GM12878 (cell line): ENCODE results near the gene PPT2. TPM values are rescaled to one million over a fixed set of nuclear protein-coding genes. Genes with fewer than 3 reads are reported as not detected.

ENCODE experiments used
- ATAC-seq: fragments of 200-7000 bp; cut with Tn5 transposase; 3 replicates; pipeline ENCODE4 v1.9.1; 2020; ENCODE audit warnings: mild to moderate bottlenecking, moderate library complexity
- BruUV-seq: library from RNA; stranded (reverse); fragments of 400-500 nt; replicated peaks from 2 replicates; lab custom pipeline; 2021; lab: Mats Ljungman, UMichigan
- CTCF ChIA-PET: fragments of 300-600 bp; sonication (Branson Sonifier 250); formaldehyde crosslinking; extraction: SDS; loops from one replicate; lab custom pipeline; 2021; ENCODE audit warnings: inconsistent platforms; lab: Yijun Ruan, JAX
- POLR2A ChIA-PET: fragments of 350-600 bp; formaldehyde crosslinking; extraction: SDS; loops from one replicate; lab custom pipeline; 2021; ENCODE audit warnings: inconsistent platforms; lab: Charles Lee
- RAD21 ChIA-PET: fragments of 300-600 bp; sonication (Branson Sonifier 250); formaldehyde crosslinking; loops from one replicate; lab custom pipeline; 2023; ENCODE audit warnings: antibody characterized with exemption; ENCODE audit not compliant: unreplicated experiment; lab: Charles Lee
- SMC1A ChIA-PET: fragments of 300-600 bp; sonication (Branson Sonifier 250); formaldehyde crosslinking; loops from one replicate; lab custom pipeline; 2023; ENCODE audit not compliant: unreplicated experiment, uncharacterized antibody; lab: Charles Lee
- DNase-seq: peaks from one replicate; pipeline ENCODE4 v3.0.0-alpha.2; 2011; ENCODE audit warnings: low read depth, low spot score
- FAIRE-seq: peaks from 3 replicates; lab custom pipeline; 2011; peaks lifted over from hg19 to GRCh38; lab: Jason Lieb, UNC
- H2AFZ ChIP-seq: 2 replicates; pipeline ENCODE4 v1.6.0; 2011; ENCODE audit warnings: low read depth, low read length, control low read depth; ENCODE audit not compliant: control insufficient read depth
- H3K27ac ChIP-seq: 2 replicates; pipeline ENCODE4 v1.5.1; 2011; ENCODE audit warnings: control low read depth; ENCODE audit not compliant: control insufficient read depth, insufficient read depth
- H3K27me3 ChIP-seq, 2 experiments: replicated peaks in 1 of 2; 2 replicates each; pipeline versions ENCODE4 v1.6.0 to v1.6.1; 2011; ENCODE audit warnings: low read length in 1 of 2; ENCODE audit not compliant: control insufficient read depth in 2 of 2, insufficient read depth in 2 of 2
- H3K36me3 ChIP-seq, 2 experiments: 2 replicates each; pipeline ENCODE4 v1.5.1; 2011; ENCODE audit warnings: low read length in 1 of 2; ENCODE audit not compliant: control insufficient read depth in 2 of 2, insufficient read depth in 2 of 2
- H3K4me1 ChIP-seq: 2 replicates; pipeline ENCODE4 v1.6.1; 2011; ENCODE audit warnings: mild to moderate bottlenecking, low read length, moderate library complexity, mixed read lengths; ENCODE audit not compliant: control insufficient read depth, insufficient read depth
- H3K4me2 ChIP-seq: 2 replicates; pipeline ENCODE4 v1.6.0; 2011; ENCODE audit warnings: control low read depth; ENCODE audit not compliant: control insufficient read depth, insufficient read depth
- H3K4me3 ChIP-seq: fragments of 200-600 bp; sonication (generic); 2 replicates; pipeline ENCODE4 v1.5.1; 2016
- H3K79me2 ChIP-seq: 2 replicates; pipeline ENCODE4 v1.6.0; 2011; ENCODE audit warnings: low read length; ENCODE audit not compliant: control insufficient read depth, insufficient read depth
- H3K9ac ChIP-seq: 2 replicates; pipeline ENCODE4 v1.8.0; 2011; ENCODE audit warnings: low read length, control low read depth, mixed read lengths; ENCODE audit not compliant: control insufficient read depth, insufficient read depth
- H3K9me3 ChIP-seq: replicated peaks from 3 replicates; pipeline ENCODE4 v1.5.1; 2011; ENCODE audit warnings: mild to moderate bottlenecking, low read length; ENCODE audit not compliant: control insufficient read depth, insufficient read depth
- H4K20me1 ChIP-seq: 2 replicates; pipeline ENCODE4 v1.6.0; 2011; ENCODE audit not compliant: control insufficient read depth, insufficient read depth
- KDM1A ChIP-seq: fragments of 200-600 bp; sonication (generic); IDR thresholded peaks from 2 replicates; pipeline ENCODE4 v1.6.1; 2016; ENCODE audit warnings: borderline replicate concordance
- POLR2AphosphoS2 ChIP-seq: IDR thresholded peaks from 2 replicates; pipeline ENCODE4 v1.6.1; 2011; ENCODE audit warnings: low read depth, mild to moderate bottlenecking, low read length, improper control_type of control experiment, moderate library complexity
- SRF ChIP-seq, 2 experiments: IDR thresholded peaks; 2 replicates each; pipeline ENCODE4 v1.6.1; 2011; ENCODE audit warnings: low read depth in 2 of 2, low read length in 2 of 2, mild to moderate bottlenecking in 1 of 2, moderate library complexity in 1 of 2
- WGBS: methylation state at CpG from one replicate; pipeline ENCODE4 v1.1.6; 2016; ENCODE audit warnings: low lambda C conversion rate; ENCODE audit not compliant: insufficient replicate concordance, insufficient coverage; ENCODE audit errors: missing lambda C conversion rate; 5-methylcytosine and 5-hydroxymethylcytosine counted together
- in situ Hi-C: fragments of 300-500 bp; cut with MboI; formaldehyde crosslinking; loops from 9 replicates; pipeline ENCODE4 v1.14.3; 2018; ENCODE audit warnings: mixed read lengths
- intact Hi-C: fragments of 100-400 bp; cut with micrococcal nuclease; formaldehyde crosslinking; loops from one replicate; pipeline ENCODE4 v1.14.2; 2022; ENCODE audit not compliant: unreplicated experiment
- polyA plus RNA-seq, 11 experiments: library from polyadenylated mRNA; depleted of rRNA in 4 of 11; unstranded in 6 of 11; stranded (reverse) in 5 of 11; fragments of >200 nt; fragmentation: Nextera tagmentation in 4 of 11; fragmentation: Illumina TruSeq in 1 of 11; extraction: Ambion mirVana in 4 of 11; extraction: Trizol in 1 of 11; gene quantifications; 1 replicate in 1 of 11; 2 replicates in 10 of 11; pipeline versions ENCODE4 v1.2.1 to v1.2.3, GENCODE V29; 2011 to 2016; ENCODE audit warnings: inconsistent platforms in 2 of 11, missing spikeins in 2 of 11, low read depth in 1 of 11
- total RNA-seq, 4 experiments: library from RNA; depleted of rRNA in 3 of 4; stranded (reverse); fragments of >200 nt in 3 of 4; fragmentation: Illumina TruSeq in 1 of 4; extraction: Trizol in 1 of 4; gene quantifications; 2 replicates each; pipeline versions ENCODE4 v1.2.1 to v1.2.3, GENCODE V29; 2013 to 2021
- TF ChIP-seq, protein P1 (sequence below): fragments of 150-350 bp; IDR thresholded peaks from 2 replicates; pipeline ENCODE4 v1.6.1; 2016; ENCODE audit warnings: low read depth, low read length
- TF ChIP-seq, protein P2 (sequence below): IDR thresholded peaks from 2 replicates; pipeline ENCODE4 v1.6.1; 2011; ENCODE audit warnings: low read depth, mild to moderate bottlenecking, low read length, moderate library complexity, borderline replicate concordance; ENCODE audit errors: extremely low read depth
- TF ChIP-seq, protein P3 (sequence below): fragments of 450-650 bp; formaldehyde crosslinking; IDR thresholded peaks from 2 replicates; pipeline ENCODE4 v1.4.0; 2020; ENCODE audit warnings: mild to moderate bottlenecking, moderate library complexity

PPT2 gene
- total and polyA plus RNA-seq, 10 of the 15 experiments (the other 5 are each of a cell fraction or from before 2014, with no cell fraction given) = 1.3 to 25.5 (median 5.5) TPM

DNA sequence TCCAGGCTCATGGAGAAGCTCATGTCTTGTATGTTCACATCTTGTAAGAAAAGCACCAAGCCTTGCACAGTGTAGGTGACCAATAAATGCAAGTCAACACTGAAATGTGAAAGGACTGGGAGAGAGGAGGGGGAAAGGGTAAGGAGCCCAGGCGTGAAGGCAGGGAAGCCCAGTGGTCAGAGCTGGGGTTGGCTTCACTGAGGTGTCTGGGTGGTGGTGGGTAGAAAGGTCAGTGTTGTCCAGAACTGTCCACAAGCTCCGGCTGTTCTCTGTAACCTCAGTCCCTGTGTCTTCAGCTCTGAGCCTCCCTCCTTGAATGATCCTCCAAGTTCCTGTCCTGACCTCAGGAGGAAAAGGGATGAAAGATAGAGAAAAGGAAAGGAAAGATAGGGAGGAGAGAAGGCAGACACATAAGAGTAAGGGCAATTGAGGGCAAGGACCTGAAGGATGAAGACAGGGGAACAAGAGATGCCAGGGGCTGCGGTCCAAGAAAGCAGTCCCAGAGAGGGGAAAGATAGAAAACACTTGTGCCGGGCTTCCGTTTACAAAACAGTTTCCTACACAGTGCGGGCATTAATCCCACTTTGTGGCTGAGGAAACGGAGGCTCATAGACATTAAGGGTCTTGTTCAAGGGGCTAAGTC lies 42.4 kb upstream of the PPT2 start:
- TF ChIP-seq, protein P1, sequence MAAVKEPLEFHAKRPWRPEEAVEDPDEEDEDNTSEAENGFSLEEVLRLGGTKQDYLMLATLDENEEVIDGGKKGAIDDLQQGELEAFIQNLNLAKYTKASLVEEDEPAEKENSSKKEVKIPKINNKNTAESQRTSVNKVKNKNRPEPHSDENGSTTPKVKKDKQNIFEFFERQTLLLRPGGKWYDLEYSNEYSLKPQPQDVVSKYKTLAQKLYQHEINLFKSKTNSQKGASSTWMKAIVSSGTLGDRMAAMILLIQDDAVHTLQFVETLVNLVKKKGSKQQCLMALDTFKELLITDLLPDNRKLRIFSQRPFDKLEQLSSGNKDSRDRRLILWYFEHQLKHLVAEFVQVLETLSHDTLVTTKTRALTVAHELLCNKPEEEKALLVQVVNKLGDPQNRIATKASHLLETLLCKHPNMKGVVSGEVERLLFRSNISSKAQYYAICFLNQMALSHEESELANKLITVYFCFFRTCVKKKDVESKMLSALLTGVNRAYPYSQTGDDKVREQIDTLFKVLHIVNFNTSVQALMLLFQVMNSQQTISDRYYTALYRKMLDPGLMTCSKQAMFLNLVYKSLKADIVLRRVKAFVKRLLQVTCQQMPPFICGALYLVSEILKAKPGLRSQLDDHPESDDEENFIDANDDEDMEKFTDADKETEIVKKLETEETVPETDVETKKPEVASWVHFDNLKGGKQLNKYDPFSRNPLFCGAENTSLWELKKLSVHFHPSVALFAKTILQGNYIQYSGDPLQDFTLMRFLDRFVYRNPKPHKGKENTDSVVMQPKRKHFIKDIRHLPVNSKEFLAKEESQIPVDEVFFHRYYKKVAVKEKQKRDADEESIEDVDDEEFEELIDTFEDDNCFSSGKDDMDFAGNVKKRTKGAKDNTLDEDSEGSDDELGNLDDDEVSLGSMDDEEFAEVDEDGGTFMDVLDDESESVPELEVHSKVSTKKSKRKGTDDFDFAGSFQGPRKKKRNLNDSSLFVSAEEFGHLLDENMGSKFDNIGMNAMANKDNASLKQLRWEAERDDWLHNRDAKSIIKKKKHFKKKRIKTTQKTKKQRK = no peak
- TF ChIP-seq KDM1A (no peak), SRF (IDR thresholded peaks at IDR 0.05; ENCODE audit: low read depth in 2 of 2, low read length in 2 of 2) (no peak), POLR2AphosphoS2 (no peak)
- TF ChIP-seq, protein P2, sequence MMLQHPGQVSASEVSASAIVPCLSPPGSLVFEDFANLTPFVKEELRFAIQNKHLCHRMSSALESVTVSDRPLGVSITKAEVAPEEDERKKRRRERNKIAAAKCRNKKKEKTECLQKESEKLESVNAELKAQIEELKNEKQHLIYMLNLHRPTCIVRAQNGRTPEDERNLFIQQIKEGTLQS = no peak
- TF ChIP-seq, protein P3, sequence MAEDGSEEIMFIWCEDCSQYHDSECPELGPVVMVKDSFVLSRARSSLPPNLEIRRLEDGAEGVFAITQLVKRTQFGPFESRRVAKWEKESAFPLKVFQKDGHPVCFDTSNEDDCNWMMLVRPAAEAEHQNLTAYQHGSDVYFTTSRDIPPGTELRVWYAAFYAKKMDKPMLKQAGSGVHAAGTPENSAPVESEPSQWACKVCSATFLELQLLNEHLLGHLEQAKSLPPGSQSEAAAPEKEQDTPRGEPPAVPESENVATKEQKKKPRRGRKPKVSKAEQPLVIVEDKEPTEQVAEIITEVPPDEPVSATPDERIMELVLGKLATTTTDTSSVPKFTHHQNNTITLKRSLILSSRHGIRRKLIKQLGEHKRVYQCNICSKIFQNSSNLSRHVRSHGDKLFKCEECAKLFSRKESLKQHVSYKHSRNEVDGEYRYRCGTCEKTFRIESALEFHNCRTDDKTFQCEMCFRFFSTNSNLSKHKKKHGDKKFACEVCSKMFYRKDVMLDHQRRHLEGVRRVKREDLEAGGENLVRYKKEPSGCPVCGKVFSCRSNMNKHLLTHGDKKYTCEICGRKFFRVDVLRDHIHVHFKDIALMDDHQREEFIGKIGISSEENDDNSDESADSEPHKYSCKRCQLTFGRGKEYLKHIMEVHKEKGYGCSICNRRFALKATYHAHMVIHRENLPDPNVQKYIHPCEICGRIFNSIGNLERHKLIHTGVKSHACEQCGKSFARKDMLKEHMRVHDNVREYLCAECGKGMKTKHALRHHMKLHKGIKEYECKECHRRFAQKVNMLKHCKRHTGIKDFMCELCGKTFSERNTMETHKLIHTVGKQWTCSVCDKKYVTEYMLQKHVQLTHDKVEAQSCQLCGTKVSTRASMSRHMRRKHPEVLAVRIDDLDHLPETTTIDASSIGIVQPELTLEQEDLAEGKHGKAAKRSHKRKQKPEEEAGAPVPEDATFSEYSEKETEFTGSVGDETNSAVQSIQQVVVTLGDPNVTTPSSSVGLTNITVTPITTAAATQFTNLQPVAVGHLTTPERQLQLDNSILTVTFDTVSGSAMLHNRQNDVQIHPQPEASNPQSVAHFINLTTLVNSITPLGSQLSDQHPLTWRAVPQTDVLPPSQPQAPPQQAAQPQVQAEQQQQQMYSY (CRISPR knock-in tag) = no peak
- BruUV-seq = no TSS peak
- no peaks in the 10 kb centered on the region for H3K79me2 ChIP-seq
- intact Hi-C loops (loop anchor here (10.0 kb wide), 1 partner anchor 673 kb away; no protein-coding TSS in a partner anchor), in situ Hi-C loops (no loop called here)
- no peak for ATAC-seq
- no peaks in the 10 kb centered on the region for H3K9me3 ChIP-seq
- no peak overlapping the region for H3K27ac ChIP-seq
- RAD21 ChIA-PET = no interaction called here
- no peaks in the 10 kb centered on the region for H4K20me1 ChIP-seq
- H3K9ac ChIP-seq = no peak overlapping the region
- H3K4me1 ChIP-seq = no peaks in the 10 kb centered on the region
- SMC1A ChIA-PET = no interaction called here
- no peak for FAIRE-seq
- H3K4me2 ChIP-seq = no peak overlapping the region
- H3K36me3 ChIP-seq = peaks cover 0 to 8% of the 10 kb centered on the region in 2 experiments; a peak in 3 of 4 replicates
- no peak for DNase-seq
- H2AFZ ChIP-seq = no peak overlapping the region
- H3K27me3 ChIP-seq = no peaks in the 10 kb centered on the region; a peak in 1 of 4 replicates
- H3K4me3 ChIP-seq = no peak overlapping the region
- 88% methylated on average over 7 of the region's 7 CpGs for WGBS
- CTCF ChIA-PET = no interaction called here
- POLR2A ChIA-PET = no interaction called here
